Activated CD8-positive, alpha-beta T cell treated with anti-CD3 and anti-CD28 coated beads for 36 hours (primary cell): ENCODE measurements around the gene PPFIA2. TPM values are rescaled to one million over a fixed set of nuclear protein-coding genes. Genes with fewer than 3 reads are reported as not detected.

Source experiments
- ATAC-seq: fragments of 200-7000 bp; cut with Tn5 transposase; one replicate; pipeline ENCODE4 v1.10.0; 2021; ENCODE audit warnings: mild to moderate bottlenecking, moderate library complexity
- CTCF ChIA-PET: fragments of 350-600 bp; sonication (Branson Sonifier 250); formaldehyde crosslinking; loops from one replicate; lab custom pipeline; 2021; ENCODE audit warnings: antibody characterized with exemption; lab: Charles Lee
- POLR2A ChIA-PET: fragments of 350-600 bp; sonication (Branson Sonifier 250); formaldehyde crosslinking; loops from one replicate; lab custom pipeline; 2021; ENCODE audit warnings: antibody characterized with exemption; lab: Charles Lee
- DNase-seq: peaks from one replicate; pipeline ENCODE4 v3.0.0-alpha.2; 2020
- H3K27ac Mint-ChIP-seq: one replicate; pipeline ENCODE4 v1.8.0; 2021; ENCODE audit warnings: mild to moderate bottlenecking, mixed read lengths
- H3K27me3 Mint-ChIP-seq: one replicate; pipeline ENCODE4 v1.8.0; 2021; ENCODE audit warnings: mixed read lengths
- H3K36me3 Mint-ChIP-seq: one replicate; pipeline ENCODE4 v1.8.0; 2021; ENCODE audit warnings: low read depth, mixed read lengths
- H3K4me1 Mint-ChIP-seq: one replicate; pipeline ENCODE4 v1.8.0; 2021; ENCODE audit warnings: low read depth, mixed read lengths
- H3K4me3 Mint-ChIP-seq: one replicate; pipeline ENCODE4 v1.8.0; 2021; ENCODE audit warnings: mild to moderate bottlenecking, moderate library complexity, mixed read lengths
- H3K9me3 Mint-ChIP-seq: one replicate; pipeline ENCODE4 v1.8.0; 2021; ENCODE audit warnings: mixed read lengths
- CTCF ChIP-seq: fragments of 200-600 bp; IDR thresholded peaks from one replicate; pipeline ENCODE4 v1.8.0; 2022; ENCODE audit warnings: antibody characterized with exemption, mild to moderate bottlenecking
- intact Hi-C: fragments of 100-400 bp; cut with micrococcal nuclease; formaldehyde crosslinking; loops from one replicate; pipeline ENCODE4 v1.10.0; 2022
- total RNA-seq, 2 experiments: library from RNA; stranded (reverse); gene quantifications; one replicate each; pipeline ENCODE4 v1.2.3, GENCODE V29; 2021

The PPFIA2 gene
- total RNA-seq: not detected

GRCh38 chr12:81759190-81760051 lies at the start of gene PPFIA2:
PPFIA2 (minus strand) TSS chr12:81759350.
- Mint-ChIP-seq H3K36me3 (no peaks in the 10 kb centered on the region), H3K9me3 (no peaks in the 10 kb centered on the region), H3K4me3 (peak within 1 kb of the TSS; percentile 62), H3K27ac (no peak within 1 kb of the TSS), H3K27me3 (peaks cover 28% of the 10 kb centered on the region), H3K4me1 (peaks cover 7% of the 10 kb centered on the region)
- CTCF ChIA-PET: interaction anchor here (1.3 kb wide), 1 partner anchor 115 kb away, joined by 3 read pairs; no protein-coding TSS in a partner anchor
- ATAC-seq (peak; percentile 65), DNase-seq (peak; percentile 41)
- POLR2A ChIA-PET: no interaction called here
- intact Hi-C loops: no loop called here
- no peak for TF ChIP-seq CTCF

- H3K4me1 Mint-ChIP-seq: peaks cover 15% of the 10 kb centered on the region
- peaks cover 8% of the 10 kb centered on the region for H3K27me3 Mint-ChIP-seq
- H3K4me3 Mint-ChIP-seq: no peak overlapping the region
- ChIA-PET CTCF (no interaction called here), POLR2A (no interaction called here)
- peak; percentile 71 for ATAC-seq
- intact Hi-C loops: no loop called here
- TF ChIP-seq CTCF: no peak
- no peak overlapping the region for H3K27ac Mint-ChIP-seq
- no peaks in the 10 kb centered on the region for H3K36me3 Mint-ChIP-seq
- H3K9me3 Mint-ChIP-seq: no peaks in the 10 kb centered on the region
- DNase-seq: no peak
Observed at GRCh38 chr12:81800298-81801148, 41.4 kb upstream of the PPFIA2 start.

- Mint-ChIP-seq H3K4me3 (no peak overlapping the region), H3K27ac (no peak overlapping the region), H3K4me1 (peaks cover 15% of the 10 kb centered on the region), H3K27me3 (peaks cover 8% of the 10 kb centered on the region), H3K9me3 (no peaks in the 10 kb centered on the region), H3K36me3 (no peaks in the 10 kb centered on the region)
- no peak for TF ChIP-seq CTCF
- intact Hi-C loops: no loop called here
- CTCF ChIA-PET: interaction anchor here (1.0 kb wide), 1 partner anchor 154 kb away, joined by 3 read pairs; no protein-coding TSS in a partner anchor
- DNase-seq (no peak), ATAC-seq (no peak)
- POLR2A ChIA-PET: no interaction called here
Observed at GRCh38 chr12:81798294-81798693, 39.1 kb upstream of the PPFIA2 start.

- Mint-ChIP-seq H3K9me3 (no peaks in the 10 kb centered on the region), H3K27me3 (peaks cover 12% of the 10 kb centered on the region), H3K4me3 (no peak overlapping the region), H3K27ac (no peak overlapping the region), H3K36me3 (no peaks in the 10 kb centered on the region), H3K4me1 (peaks cover 15% of the 10 kb centered on the region)
- TF ChIP-seq CTCF: peak; percentile 23
- ChIA-PET CTCF (no interaction called here), POLR2A (no interaction called here)
- ATAC-seq (no peak), DNase-seq (no peak)
- intact Hi-C loops: no loop called here
Observed at GRCh38 chr12:81797100-81797499, 38.0 kb upstream of the PPFIA2 start.
